Stimulated activated CD8-positive, alpha-beta memory T cell treated with anti-CD3 and anti-CD28 coated beads, Interleukin-7, amount 100 ng/mL, for 24 hours (primary cell): ENCODE measurements around the gene PDE4B.
"Not testable (repeated sequence)": the region's sequence is repeated elsewhere in the genome, so short reads cannot be mapped to it uniquely, and the experiment has no call there.

Experiments
- DNase-seq: peaks from one replicate; pipeline ENCODE4 v3.0.0-alpha.2; 2020; ENCODE audit warnings: low read depth

PDE4B gene

DNA sequence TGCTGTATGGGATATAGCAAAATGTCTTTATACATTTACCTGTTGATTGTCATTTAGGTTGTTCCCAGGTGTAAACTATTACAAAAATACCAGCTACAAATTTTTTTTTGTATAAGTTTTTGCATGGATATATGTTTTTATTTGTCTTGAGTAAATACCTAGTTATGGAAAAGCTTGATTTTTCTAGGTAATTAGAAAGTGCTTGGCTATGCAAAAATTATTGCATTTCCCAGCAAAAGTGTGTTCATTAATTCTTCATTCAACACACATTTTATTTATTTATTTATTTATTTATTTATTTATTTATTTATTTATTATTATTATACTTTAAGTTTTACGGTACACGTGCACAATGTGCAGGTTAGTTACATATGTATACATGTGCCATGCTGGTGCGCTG, 22.1 kb downstream of the PDE4B start:
- no peak for DNase-seq

DNA sequence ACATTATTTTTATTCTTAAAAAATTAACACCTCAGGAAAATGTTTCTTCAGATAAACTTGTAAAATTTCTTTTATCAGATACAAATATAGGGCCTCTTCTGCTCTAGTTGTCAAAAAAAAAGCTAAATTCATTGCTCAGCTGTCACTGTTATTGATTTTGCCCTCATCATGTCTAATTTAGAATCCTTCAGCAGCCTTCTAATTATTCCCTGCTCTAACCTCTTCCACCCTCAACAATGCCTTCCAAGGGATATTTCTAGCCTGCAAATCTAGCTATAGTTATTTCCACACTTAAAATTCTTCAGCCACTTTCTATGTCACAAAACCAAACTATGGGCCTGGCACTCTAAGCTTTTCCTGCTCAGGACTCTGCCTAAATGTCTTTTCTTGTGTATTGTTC, 25.2 kb downstream of the PDE4B start:
- DNase-seq, result no peak

DNA sequence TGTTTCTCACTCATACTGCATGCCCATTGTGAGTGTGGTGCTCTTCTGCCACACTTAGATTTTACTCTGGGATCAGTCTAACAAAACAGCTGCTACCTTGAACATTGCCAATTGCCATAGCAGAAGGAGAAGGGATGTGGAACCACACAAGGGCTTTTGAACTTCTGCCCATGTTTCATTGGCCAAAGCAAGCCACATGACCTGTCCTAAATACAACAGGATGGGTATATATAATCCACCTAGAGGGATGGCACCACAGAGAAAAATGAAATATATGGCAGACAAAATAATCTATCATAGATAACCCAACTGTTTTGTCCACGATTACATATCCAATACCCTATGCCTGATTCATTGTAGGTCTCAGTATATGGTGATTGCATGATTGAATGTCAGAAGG, 26.3 kb downstream of the PDE4B start:
- no peak for DNase-seq

DNA sequence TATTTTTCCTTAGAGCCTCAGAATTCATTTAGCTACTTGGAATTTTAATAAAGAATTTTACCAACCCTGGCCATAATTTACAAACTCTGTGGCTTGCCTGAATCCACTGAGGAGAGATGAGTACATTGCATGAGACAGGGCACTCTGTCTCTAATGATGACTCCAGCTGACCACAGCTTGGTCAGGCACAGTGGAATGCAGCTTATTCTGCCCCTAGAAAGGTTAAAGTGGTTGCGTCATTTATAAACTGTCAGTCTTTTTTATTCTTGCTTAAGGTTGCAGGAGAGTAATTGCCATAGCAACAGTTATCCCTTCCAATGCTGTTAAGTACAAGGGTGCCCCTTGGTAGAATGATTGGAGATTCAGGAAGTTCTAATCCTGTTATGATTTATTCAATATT, 28.3 kb downstream of the PDE4B start:
- no peak for DNase-seq

DNA sequence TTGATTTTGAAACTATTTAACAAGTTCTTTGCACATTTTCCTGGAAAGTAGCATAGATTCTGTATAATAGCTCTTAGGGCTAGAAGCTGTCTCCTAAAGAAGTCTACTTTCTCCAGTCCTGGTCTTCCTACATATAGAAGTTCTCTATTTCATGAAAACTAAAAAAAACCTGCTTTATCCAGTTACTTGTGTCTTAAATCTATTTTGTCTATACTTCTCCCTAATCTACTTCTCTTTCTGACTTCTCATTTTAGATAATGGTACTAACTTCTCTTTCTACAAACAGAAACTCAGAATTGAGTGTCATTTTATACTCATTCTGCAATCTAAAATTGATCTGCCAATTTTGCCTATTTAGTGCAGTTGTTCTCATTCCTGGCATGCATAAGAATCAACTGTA, 28.7 kb downstream of the PDE4B start:
- DNase-seq, result no peak

DNA sequence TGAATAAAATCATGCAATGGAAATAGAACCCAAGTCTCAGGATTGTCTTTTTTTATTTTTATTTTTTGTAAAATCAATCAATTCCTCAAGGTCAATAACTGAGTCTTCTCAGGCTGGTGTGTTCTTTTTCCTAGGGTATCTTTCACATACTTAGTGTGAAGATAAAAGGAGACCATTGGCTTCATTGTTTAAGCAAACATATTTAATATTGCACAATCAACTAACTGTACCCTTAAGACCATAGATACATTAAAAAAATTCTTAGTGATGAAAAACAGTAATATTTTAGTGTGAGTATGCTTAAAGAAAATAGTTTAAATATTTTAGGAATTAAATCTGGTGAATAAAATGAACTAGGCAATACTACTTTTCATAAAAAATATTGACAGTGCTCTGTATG, 31.4 kb downstream of the PDE4B start:
- no peak for DNase-seq

DNA sequence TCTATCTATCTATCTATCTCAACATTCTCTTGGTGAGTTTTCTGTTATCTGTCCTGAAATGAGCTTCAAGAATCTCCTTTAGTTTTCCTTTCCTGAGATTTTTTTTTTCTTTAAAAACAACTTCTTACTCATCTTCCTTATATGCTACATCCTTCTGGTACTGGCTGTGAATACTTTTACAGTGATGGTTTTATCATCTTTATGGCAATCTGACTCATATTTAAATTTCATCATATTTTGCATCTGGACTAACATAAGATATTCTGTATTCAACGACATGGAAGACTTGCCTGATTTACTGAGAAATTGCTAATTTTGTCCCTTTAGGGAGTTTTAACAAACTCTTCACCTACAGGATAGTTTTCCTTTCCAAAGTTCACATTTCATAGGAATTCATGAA, 33.0 kb downstream of the PDE4B start:
- DNase-seq, result no peak

DNA sequence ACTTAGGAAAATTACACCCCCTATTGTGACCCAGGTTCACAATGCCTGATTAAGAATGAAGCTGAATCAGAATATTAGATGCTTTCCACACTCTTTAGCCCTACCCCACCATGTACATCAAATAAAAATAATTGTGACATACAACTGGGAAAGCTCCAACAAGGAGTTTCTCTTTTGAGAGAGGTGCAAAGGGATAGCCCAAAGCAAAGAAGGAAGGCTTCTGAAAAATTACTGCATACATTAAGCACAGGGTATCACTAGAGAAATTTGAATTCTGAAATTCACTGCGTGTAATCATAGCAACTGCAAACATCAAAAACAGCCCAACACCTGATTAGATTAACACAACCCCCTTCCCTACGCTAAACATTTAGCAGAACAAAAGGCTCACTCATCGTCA, 34.1 kb downstream of the PDE4B start:
- DNase-seq, result no peak

DNA sequence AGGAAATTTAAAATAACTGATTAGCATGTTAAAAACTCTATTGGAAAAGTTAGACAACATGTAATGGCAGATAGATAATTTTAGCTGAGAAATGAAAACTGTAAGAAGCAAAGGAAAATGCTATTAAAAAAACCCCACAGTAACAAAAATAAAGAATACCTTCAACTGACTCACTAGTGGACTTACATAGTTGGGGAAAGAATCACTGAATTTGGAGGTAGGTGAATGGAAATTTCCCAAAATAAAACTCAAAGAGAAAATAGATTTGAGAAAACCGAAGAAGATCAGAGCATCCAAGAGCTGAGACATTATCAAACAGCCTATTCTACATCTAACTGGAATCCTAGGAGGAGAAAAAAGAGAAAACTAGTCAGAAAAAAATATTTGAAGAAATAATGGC, 34.7 kb downstream of the PDE4B start:
- no peak for DNase-seq

DNA sequence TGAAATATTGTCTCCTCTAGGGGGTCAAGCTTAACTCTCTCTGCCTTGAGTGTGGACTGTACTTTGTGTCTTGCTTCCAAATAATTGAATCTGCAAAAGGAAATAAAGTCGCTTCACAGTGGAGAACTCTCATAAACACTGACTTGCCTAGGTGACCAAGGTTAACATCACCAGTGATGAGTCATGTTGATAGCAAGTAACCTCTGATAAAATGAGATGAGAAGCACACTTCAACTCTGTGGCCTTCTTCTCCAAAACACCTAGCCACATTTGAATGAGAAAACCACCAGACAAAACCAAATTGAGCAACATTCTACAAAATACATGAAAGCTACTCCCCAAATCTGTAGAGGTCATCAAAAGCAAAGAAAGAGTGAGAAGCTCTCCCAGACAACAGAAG, 37.6 kb downstream of the PDE4B start:
- no peak for DNase-seq

DNA sequence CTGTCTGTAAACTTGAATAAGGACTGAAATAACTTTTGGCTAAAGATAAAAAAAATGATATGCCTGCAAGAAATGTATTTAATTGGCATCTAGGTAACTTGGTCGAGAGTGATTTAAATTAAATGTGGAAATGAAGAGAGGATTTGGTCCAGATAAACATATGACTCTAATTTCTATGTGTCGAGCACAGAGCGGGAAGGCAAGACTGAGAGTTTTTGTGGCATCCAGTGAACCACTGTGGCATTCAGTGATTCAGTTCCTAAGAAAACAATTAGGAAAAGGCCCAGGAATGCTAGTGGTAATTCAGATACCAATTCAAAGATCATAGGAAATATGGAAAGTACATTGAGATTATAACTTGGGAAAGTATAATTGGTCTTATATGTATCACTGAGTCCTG, 39.6 kb downstream of the PDE4B start:
- no peak for DNase-seq

DNA sequence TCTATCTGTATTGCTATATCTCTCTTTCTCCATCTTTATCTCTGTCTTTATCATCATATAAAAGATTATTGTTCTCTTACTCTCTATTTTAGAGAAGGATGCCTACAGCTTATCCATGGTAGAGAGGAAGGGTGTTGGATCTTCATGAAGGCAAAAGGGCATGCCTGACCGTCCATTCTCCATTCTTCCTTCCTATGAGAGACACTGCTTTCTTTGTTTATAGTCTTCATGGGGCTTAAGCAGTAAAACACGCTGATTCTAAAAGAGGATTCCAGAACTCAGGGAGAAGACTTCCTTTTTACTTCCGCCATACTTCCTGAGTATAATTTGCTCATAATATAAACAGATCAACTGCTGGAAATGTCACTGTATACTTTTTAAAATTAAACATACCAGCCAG, 44.0 kb downstream of the PDE4B start:
- no peak for DNase-seq

DNA sequence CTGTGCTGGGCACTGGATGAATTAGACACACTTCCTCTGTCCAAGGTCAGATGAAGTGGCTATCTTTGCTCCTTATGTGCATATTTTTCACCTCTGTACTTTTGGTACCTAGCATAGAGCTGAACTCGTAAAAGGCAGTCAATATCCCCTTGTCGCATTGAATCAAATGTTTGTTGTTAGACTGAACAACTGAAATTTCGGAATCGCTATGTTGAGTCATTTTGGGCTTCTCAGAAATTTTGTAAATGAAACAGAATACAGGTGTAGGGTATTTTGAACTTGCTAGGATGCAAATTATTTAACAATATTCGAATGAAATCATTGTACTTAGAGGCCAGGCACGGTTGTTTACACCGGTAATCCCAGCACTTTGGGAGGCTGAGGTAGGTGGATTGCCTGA, 48.0 kb downstream of the PDE4B start:
- DNase-seq, result no peak

DNA sequence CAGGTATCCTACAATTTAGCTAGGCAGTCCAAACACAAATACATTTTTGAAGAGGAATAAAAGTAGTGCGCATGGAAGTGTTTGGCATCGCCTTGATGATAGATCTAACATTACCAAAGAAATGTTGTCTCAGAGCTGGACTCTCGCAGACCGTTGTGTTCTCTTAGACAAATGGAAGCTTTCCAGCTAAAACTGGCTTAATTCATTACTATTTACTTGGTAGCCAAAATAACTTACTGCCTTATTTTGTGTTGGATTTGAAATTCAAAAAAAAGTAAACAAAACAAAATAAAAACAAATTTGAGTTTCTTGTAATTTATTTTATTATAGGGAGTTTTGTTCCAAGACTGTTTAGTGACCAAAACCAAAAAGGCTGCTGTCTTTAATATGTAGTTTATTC, 51.6 kb downstream of the PDE4B start:
- DNase-seq, result no peak

DNA sequence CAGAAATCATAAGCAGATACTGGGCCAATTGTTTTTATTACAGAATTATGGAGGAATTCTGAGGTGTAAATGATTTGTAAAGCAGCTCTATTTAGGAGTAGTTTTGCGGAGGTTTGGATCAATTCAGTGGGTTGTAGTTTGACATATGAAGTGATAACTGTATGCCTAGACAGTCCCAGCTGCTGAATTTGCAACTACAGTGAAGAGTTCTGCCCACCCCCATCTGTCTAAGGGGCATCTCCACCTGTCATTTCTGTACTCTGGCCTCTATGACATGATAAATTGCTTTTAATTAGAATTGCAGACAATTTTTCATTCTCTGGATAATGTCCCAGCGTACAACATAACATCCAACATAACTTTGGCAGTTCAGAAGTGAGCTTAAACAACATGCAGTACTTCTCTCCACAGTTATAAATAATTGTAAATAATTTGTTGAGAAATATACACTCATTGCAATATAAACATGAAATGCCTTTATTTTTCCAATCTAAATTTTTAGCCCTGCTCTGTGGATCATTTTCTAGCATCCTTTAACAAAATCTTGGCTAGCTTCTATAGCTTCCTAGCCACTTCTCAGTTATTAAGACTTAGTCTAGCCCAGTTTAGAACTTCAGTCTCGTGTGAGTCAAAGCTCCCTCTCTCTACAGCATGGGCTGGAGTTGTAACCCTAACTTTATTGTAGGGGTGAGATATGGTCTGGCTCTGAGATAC, 52.3 kb downstream of the PDE4B start:
- no peak for DNase-seq

DNA sequence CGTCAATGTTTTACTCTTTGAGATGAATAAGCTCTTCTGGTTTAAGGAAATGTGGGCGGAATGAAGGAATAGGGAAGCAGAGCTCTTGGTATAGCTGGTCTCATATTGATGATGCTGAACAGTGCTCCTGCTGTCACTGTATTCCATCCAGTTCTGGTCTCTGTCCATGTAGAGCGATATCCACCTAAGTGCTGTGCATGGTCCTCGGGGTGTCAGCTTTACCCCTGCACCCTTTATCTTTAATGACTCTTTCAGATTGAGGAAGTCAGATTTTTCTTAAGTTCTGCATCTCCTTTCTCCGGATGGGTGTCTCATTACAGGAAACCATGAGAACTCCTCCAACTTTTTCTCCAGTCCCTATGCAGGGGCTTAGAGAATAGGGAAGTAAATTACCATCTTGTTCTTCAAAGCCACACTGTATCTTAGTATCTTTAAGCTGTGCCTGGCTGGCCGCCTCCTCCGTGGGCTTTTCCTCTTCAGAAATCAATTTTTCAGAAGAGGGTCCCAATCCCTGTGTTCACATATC, 52.9 kb downstream of the PDE4B start:
- no peak for DNase-seq

DNA sequence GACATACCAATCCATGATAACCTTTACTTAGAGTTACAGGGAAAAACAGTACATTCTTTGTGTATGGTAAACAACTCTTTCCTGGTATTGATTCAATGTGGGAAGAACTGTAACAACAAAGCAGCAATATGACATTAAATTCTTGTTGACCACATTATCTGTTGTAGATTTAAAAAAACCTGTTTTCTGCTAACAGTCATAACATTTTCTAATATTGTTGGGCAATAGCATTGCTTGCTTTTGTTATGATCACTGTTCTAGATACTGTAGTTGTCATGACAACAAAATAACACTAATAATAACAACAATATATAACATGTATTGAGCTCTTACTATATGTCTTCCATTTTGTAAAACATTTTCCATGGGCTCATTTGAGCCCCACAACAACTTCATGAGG, 54.2 kb downstream of the PDE4B start:
- DNase-seq, result no peak

DNA sequence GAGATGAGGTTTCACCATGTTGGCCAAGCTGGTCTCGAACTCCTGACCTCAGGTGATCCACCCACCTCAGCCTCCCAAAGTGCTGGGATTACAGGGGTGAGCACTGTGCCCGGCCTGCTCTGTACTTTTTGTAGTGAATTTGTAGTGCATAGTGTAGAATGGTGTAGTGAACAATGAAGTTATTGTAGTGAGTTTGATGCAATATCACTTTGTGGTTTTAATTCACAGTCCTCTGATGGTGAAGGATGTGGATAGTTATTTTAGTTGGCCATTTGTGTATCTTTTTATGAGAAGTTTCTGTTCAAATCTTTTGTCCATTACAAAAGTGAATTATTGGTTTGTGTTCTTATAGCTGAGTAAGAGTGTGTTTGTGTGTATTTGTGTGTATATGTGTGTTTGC, 57.6 kb downstream of the PDE4B start:
- no peak for DNase-seq

DNA sequence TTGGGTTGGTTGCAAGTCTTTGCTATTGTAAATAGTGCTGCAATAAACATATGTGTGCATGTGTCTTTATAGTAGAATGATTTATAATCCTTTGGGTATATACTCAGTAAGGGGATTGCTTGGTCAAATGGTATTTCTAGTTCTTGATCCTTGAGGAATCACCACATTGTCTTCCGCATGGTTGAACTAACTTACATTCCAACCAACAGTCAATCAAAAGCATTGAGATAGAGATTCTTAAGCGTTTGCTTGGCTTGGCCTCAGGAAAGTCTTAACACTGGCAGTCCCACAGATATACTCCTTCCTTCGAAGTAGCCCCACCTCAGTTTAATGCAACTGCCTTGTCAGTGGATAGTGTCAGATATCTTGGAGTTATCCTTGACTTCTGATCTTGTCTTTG, 63.9 kb downstream of the PDE4B start:
- not testable (repeated sequence) for DNase-seq

DNA sequence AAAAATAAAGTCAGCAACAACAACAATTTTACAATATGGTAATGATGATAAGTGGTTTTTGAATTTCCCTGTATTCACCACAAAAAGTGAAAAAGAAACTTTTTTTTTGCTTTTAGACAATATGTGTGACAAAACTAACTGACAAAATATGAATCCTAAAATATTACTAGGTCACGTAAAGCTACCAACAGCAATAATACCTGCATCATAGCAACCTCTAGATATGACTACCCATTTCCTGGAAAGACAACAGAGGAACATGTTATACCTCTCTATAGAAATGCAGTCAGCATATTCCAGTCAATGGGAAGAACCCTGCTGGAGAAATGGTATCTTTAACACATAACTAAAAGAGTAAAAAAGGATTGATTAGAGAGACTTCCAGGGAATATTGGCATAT, 73.7 kb downstream of the PDE4B start:
- no peak for DNase-seq

DNA sequence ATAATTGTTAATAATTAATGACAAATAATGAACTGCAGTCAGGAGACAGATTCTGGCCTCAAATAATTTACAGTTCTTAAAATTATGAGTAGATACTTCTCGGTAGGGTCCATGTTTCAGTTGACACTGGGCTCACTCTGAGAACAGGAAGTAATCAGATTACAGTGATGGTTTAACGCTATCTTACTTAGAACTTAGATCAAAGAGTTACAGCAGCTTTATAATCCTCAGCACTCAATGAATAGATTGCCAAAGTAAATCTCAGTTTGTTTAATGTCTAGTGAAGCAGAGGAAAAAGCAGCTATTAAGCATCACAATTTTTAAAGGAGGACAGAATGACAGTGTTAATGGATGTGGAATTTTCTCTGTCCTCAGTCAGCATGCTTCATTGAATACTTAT, 79.6 kb downstream of the PDE4B start:
- DNase-seq, result no peak

DNA sequence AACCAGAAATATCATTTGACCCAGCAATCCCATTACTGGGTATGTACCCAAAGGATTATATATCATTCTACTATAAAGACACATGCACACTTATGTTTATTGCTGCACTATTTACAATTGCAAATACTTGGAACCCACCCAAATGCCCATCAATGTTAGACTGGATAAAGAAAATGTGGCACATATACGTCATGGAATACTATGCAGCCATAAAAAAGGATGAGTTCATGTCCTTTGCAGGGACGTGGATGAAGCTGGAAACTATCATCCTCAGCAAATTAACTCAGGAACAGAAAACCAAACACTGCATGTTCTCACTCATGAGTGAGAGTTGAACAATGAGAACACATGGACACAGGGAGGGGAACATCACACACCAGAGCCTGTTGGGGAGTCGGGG, 85.6 kb downstream of the PDE4B start:
- DNase-seq, result not testable (repeated sequence)

DNA sequence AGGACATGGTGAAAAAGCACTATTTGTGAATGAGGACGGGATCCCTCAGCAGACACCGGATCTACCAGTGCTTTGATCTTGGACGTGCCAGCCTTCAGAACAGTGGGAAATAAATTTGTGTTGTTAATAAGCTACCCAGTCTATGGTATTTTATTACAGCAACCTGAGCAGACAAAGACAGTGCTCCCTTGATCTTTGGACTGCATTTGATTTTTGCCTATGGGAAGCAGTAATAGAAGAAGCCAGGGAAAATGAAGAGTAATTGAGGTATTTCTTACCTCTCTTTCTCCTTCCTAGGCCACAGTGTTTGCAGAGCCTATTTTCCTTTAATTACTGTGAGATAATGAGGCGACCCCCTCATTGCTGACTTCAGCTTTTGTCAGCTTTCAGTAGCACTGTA, 87.9 kb downstream of the PDE4B start:
- DNase-seq, result no peak

DNA sequence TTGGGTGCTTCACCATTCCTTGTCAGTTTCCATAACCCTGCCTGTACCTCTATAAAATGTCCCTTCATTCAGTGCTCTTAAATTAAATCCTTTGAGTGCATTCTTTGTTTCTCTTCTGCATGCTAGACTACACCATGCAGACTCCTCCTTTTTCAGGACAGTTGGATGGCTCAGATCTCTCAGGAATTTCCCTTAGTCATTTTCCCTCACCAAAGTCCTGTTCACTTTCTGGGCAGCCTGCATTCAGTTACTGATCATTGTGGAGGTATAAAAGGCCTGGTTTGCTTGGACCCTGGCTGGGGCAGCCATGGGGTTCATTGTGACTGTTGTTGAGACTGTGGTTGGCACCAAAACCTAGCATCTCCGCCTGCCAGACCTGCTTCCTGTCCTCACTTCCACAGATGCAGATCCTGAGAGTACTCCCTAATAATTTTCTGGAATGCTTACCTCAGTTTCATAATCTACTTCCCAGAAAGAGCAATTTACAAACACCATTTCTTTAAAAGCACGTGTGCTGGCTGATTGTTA, 88.4 kb downstream of the PDE4B start:
- no peak for DNase-seq
